GM18868 (cell line): ENCODE results near the gene GUCY2F.
A peak's percentile ranks its signal among the peaks of the same experiment; 100 is the strongest.

Experiments
- ATAC-seq: cut with Tn5 transposase; IDR thresholded peaks from one replicate; pipeline ENCODE4 v1.9.1; 2021; ENCODE audit warnings: mild to moderate bottlenecking, moderate library complexity; ENCODE audit not compliant: unreplicated experiment

GUCY2F gene

DNA sequence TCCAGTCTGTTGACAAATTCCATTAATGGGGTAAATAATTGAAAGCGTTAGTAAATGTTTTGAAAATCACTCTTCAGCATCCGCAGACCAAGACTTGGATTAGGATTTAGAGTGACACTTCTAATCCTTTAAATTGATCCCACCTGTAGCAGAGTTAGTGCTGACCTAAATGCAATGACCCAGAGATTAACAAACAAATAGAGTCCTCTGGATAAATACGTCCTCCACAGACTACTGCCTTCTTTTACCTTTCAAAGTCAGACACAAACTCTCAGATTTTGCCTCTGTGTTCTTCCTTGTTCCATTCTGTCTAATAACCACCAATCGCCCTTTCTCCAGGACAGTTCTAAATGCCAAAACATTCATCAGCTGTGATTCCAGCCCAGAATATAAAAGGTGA, at the start of gene GUCY2F:
GUCY2F (minus strand) TSS at position 101 of the 400 bp plus-strand sequence. CDS start 6,150 bp downstream, outside the sequence.
- ATAC-seq: no peak

GRCh38 chrX:109519001-109519400, 37.1 kb upstream of the GUCY2F start:
- ATAC-seq: no peak

- no peak for ATAC-seq
These were observed 29.2 kb upstream of the GUCY2F start for GRCh38 chrX:109511113-109511512.

DNA sequence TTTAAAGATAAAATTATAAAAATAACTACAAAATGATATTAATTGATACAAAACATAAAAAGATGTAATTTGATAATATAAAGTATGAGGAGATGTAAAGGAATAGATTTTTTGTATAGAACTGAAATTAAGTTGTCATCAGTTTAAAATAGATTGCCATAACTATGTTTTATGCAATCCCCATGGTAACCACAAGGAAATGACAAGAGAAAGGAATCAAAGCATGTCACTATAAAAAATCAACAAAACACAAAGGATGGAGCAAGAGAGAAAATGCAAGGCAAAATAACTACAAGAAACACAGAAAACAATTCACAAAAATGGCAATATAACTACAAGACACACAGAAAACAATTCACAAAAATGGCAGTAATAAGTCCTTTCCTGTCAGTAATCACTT, 27.0 kb upstream of the GUCY2F start:
- ATAC-seq: no peak

- no peak for ATAC-seq
These were observed 19.3 kb upstream of the GUCY2F start for GRCh38 chrX:109501176-109501575.

GRCh38 chrX:109498434-109498833, 16.5 kb upstream of the GUCY2F start:
- ATAC-seq: no peak

- no peak for ATAC-seq
These were observed 7.3 kb upstream of the GUCY2F start for GRCh38 chrX:109489174-109489573.

GRCh38 chrX:109487640-109488039, 5.8 kb upstream of the GUCY2F start:
- ATAC-seq: peak; percentile 78

GRCh38 chrX:109485470-109486340, 3.8 kb upstream of the GUCY2F start:
- ATAC-seq: peak; percentile 76

GRCh38 chrX:109484886-109485285, 3.0 kb upstream of the GUCY2F start:
- no peak for ATAC-seq

DNA sequence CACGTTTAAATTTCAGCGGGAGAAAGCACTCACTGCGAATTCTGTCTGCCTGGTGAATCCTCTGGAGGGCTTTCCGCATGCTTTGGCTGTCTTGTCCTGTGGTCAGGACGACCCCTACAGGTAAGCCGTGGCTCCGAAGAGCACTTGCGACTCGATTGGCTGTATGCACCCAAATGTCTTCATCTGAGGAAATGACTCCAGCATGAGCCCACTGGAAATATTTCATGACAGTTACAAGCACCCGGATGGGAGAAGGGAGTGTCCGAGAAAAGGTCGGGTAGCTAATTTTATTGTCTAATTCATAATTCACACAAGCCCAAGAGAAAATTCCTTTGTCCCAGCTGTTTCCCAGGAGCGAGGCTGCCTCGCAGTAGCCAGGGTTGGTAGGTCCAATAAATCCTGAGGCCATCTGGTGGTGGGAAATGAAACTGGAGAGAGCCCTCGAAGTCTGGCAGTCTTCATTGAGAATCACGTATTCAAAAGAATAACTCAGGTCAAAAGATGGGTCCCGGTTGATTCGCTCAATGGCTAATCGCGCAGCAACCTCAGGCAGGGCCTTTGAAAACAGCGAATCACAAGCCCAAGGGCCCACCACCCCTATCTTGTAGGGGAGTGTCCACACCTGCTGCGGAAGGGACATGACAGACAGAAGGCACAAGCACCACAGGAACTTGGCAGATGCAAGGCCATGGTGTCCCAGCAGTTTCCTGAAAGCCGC, 6.6 kb downstream of the GUCY2F start:
- no peak for ATAC-seq

GRCh38 chrX:109472939-109473735, 8.7 kb downstream of the GUCY2F start:
- ATAC-seq: peak; percentile 81

GRCh38 chrX:109464231-109464630, 17.7 kb downstream of the GUCY2F start:
- no peak for ATAC-seq

DNA sequence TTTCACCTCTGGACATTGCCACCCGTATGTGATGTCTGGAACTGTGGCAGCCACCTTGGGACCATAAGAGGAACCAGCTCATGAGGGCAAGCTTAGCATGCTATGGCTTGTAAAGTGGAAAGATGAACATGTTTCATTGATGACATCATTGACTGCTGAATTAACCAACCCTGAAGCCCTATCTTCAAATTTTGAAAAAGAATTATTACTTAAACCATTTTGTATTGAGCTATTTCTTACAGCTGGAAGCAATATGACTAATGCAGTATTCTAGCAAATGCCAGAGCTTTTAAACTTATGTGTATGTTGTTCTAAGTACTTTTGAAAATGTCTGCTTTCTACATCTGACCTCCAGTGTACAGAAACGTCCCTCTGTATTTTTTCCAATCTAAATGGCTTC, 18.1 kb downstream of the GUCY2F start:
- no peak for ATAC-seq

DNA sequence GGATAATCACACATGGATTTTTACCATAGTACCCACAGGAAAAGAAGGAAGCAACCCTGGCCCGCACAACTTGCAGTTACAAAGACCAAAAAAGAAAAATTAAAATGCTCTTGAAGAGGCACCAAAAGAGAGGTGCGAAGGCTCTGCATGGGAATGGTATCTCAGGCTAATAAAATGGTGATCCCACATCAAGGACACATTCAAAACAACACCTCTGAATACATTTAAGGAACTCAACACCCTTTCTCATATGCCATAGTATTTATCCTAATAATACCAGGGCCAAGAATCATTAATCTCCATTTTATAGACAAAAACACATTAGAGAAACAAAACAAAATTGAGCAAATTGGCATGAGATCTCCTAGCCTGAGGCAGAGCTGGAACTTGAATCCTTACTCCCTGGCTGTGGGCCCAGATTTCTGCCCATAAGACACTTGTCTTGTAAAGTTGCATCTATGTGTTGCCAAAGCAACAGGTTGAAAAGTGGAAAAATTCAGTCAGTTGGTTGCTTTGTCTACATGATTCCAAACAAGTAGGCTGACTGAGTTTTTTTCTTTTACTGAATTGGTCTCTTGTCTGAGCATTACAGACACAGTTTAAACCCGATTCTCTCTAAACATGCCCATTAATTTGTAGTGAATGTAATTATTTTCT, 33.5 kb downstream of the GUCY2F start:
- ATAC-seq: no peak

GRCh38 chrX:109441266-109441665, 40.6 kb downstream of the GUCY2F start:
- no peak for ATAC-seq

- ATAC-seq: peak; percentile 70
These were observed 41.4 kb downstream of the GUCY2F start for GRCh38 chrX:109440475-109440874.

GRCh38 chrX:109409181-109409580, 72.7 kb downstream of the GUCY2F start:
- no peak for ATAC-seq

DNA sequence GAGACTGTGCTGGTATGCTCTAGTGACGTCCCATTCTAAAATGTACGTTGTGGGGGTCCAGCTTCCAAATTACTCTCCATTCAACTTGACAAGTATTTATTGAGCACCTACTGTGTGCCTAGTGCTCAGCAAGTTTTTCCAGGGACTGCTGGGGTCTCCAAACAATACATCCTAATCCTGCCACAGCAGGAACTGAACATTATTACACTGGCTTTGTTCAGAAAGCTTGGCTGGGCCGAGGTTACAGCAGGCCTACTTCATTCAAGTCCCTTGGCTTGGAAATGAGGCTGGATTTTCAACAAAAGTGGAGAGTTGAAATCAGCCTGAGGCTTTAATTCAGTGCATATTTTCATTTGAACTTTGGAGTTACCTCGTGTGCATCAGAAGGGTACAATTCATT, 78.0 kb downstream of the GUCY2F start:
- no peak for ATAC-seq

DNA sequence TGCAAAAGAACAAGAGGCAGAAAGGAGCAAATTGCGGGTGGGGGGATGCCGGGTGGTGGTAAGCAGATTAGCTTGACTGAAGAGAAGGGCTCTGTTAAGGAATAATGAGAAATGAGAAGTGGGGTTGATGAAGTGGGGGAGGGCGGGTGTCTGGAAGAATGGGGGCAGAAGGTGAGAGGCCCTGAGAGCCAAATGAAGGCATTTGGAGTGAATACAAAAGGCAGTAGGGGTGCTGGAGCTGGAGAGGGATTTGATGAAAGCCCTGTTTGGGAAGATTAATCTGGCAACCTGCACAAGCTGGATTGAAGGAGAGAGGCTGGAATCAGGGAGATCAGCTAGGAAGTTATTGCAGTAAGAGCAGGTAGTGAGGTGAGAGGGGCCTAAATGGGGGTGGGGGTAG, 82.1 kb downstream of the GUCY2F start:
- ATAC-seq: no peak

DNA sequence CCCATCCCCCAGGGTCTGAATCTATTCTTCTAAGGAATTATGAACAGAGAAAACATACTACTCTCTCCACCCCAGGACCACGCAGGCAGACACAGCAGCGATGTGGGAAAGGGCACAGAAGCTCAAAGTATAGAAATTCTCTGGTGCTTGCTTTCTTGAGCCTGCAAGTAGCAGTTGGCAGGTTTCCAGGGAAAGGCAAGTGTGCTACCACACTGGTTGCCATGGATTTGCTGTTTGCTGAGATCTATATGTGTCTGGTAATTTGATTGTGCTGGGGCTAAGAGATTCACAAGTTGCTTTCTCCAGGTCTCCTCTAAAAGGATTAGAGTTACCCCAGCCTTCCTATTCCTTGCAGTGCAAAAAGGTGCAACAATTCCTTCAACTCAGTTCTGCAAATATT, 83.1 kb downstream of the GUCY2F start:
- ATAC-seq: no peak
